Ovary (tissue), 3 donors: Measurements from ENCODE around the gene ACY1.

Source experiments
- EP300 ChIP-seq: sonication (generic); formaldehyde crosslinking; IDR thresholded peaks from one replicate; pipeline ENCODE4 v1.6.1; 2017; ENCODE audit warnings: antibody characterized with exemption
- TF ChIP-seq, protein P1 (sequence below), 3 donors: fragments of 450-650 bp in 2 of 3; fragments of 200-600 bp in 1 of 3; IDR thresholded peaks; one replicate each; pipeline versions ENCODE4 v1.5.1 to v1.8.0; 2016 to 2022; ENCODE audit warnings: antibody characterized with exemption in 3 of 3, mild to moderate bottlenecking in 1 of 3
- donor health status: DM: no; HTN: no; CAD: no.

DNA sequence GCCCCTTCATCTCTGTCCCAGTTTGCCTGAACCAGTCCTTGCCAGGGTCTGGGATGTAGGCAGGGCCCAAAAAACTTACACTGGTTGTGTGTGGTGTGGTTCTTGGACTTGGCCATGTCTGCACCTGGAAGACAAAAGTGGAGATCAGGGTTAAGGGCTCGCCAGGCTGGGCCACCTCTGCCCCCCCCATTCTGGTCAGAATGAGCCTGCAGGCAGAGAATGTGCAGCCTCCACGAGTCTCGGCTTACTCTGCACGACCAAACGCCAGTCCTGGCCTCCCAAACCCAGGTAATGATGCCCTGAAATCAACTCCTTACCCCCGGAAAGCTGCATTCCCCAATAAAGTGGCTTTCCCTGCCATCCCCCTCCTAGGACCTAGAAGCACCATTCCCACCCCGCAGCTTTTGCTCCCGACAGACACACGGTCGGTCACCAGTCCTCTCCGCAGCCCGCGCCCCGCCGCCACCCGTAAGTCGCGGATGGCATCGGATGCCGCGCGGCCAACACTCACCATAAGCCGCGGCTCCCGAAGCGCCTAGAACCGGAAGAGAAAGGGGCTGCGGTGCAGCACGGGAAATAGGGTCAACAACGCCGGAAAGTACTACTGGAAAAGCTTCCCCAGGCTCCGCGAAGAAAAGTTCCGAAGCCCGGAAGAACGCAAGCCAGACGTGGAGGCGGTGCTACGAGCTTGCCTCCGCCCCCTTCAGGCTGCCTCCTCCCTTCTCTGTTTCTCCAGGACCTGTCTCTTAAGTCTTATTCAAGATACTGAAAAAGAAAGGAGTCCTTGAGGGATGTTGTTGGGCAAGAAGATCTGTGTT lies 12.2 kb downstream of the ACY1 start, which contains the start of gene RPL29:
- TF ChIP-seq, protein P1, sequence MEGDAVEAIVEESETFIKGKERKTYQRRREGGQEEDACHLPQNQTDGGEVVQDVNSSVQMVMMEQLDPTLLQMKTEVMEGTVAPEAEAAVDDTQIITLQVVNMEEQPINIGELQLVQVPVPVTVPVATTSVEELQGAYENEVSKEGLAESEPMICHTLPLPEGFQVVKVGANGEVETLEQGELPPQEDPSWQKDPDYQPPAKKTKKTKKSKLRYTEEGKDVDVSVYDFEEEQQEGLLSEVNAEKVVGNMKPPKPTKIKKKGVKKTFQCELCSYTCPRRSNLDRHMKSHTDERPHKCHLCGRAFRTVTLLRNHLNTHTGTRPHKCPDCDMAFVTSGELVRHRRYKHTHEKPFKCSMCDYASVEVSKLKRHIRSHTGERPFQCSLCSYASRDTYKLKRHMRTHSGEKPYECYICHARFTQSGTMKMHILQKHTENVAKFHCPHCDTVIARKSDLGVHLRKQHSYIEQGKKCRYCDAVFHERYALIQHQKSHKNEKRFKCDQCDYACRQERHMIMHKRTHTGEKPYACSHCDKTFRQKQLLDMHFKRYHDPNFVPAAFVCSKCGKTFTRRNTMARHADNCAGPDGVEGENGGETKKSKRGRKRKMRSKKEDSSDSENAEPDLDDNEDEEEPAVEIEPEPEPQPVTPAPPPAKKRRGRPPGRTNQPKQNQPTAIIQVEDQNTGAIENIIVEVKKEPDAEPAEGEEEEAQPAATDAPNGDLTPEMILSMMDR (IDR thresholded peaks at IDR 0.05), result peak; percentile 20 to 42 (median 29)
- TF ChIP-seq EP300, result no peak
